GM19395 (cell line): ENCODE data around the gene TRAF2.

ENCODE experiments used
- ATAC-seq: cut with Tn5 transposase; IDR thresholded peaks from one replicate; pipeline ENCODE4 v1.9.1; 2021; ENCODE audit warnings: mild to moderate bottlenecking, moderate library complexity; ENCODE audit not compliant: unreplicated experiment

TRAF2 gene

DNA sequence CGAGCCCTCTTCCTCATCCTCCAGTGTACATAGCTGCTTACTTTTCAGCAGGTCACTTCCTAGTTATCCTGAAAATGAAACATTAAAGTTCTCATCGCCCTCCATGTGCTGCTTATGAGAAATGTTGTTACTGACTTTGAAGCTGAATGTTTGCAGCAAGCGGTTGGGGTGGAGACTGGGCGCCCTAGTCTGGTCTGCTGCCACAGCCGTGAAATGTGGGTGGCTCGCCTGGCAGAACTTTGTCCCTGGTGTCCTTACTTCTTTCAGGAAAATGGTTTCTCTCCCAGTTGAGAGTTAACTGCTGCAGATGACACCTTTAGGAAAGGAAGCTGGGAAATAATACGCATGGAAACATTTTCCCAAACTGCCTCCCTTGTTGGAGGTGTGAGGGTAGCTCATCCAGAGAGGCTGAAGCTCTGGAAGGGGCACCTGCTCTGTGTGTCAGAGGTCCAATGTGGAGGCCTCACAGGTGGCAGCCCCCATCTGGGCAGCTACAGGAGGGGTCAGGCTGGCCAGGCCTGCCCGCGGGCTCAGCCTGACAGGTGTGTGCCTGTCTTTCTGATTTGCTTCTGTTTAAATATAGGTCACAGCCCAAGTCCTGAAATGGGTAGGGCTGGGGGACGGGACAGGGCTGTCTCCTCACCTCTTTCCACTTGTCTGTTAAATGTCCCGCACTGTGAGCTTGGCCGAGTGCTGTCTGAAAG lies 24.0 kb downstream of the TRAF2 start:
- ATAC-seq = no peak

DNA sequence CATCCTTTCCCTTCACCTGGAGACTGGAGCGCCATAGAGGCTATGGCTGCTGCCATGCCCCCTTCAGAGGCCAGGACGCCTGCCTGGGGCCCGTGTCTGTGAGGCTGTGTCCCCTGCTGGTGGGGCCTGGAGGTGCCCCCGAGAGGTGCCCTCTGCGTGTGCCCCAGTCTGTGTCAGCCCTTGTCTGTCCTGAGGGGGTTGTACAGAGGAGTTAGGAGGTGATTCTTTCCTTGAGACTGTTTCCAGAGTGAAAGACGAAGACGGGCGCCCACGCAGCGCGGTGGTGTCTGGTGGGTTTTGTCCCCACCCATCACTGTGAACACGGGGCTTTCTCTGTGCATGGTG lies 24.6 kb downstream of the TRAF2 start:
- no peak for ATAC-seq

DNA sequence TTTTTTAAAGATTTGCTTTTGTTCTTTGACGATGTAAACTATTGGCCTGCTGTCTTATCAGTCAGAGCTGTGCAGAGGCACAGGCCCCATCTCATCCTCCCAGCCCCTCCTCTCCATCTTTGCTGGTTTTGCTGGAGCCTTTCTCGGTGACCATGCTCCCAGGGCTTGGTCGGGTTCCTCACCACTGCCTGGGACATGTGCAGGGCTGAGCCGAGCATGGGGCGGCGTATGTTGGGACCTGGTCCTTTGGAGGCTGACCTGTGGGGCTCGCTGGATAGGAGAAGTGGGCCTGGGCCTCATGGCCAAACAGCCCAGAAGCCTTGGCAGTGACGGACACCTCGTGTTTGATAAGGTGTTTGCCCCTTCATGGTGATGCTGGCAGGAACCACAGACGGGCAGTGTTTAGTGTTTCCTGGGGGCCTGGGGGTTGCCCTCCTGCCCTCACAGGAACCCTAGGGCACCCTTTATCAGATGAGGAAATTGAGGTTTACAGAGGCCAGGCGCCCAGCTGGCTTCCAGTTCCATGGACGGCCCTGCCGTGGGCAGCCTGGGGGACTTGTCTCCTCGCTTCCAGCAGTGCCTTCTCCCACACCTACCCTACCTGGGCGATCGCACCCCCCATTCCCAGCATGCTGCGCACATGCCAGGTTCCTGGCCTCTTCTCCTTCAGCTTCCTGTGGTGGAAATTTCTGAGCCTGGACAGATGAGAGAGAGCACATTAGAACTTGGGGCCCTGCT lies 27.6 kb downstream of the TRAF2 start:
- ATAC-seq = no peak

DNA sequence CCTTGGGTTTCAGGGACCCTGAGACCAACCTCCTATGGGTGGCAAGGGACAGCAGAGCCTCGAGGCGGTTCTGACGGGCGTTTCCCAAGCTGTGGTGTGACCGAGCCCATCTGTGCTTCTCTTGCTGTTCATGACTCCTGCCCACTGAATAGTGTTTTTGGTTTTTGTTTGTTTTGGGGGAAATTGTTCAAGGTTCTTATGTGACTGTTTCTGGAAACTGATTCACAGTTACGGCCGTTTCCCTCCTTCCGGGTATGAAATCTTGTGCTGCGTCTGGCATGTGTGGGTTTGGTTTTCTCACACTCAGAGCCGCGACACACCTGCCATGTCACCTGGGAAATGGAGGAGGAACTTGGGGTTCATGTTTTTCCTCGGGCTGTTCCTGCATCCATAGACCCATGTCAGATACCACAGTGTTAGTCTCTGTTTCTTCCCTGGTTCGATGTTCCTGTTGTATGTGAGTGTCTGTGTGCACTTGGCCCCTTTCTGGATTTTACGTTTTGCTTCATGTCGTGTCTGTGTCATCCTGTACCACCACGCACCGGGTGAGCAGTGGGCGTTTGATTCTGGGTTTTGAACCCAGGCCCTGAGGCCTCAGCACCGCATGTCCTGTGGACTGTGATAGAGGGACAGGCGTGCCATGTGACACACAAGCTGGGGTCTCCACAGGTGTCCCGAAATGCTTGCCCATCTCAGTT lies 29.5 kb downstream of the TRAF2 start:
- no peak for ATAC-seq

DNA sequence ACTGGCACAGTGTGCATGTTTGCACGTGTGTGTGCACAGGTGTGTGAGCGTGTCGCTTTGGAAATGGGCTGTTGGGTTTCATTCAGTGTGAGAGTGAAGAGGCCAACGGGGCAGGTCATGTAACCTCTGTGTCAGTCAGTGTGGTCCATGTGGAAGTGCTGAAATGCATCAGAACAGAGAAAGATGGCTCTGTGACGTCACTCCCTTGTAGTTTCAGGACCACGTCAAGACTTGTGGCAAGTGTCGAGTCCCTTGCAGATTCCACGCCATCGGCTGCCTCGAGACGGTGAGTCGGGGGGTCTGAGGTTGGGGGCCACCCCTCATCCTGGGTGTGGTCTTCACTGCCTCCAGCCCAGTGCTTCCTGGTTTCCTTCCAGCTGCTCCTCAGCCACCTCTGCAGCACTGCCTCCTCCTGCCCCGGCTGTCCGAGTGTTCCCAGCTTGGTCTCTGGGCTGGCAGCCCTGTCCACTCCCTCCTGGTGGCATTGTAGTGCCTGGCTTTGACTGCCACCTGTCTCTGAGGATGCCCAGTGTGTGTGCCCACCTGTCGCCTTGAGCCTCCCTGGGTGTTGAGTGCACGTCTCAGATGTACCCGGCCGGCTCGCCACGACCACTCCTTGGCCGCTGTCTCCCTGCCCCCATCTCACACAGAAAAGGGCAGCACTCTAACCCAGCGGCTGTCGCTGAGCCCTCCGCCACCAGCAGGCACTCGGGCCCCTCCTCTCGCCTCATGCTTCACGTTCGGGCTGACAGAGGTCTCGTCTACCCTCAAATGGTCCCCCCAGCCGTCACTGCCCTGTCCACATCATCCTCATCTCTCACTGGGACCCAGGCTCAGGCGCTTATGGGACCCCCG lies 30.2 kb downstream of the TRAF2 start:
- ATAC-seq = no peak

DNA sequence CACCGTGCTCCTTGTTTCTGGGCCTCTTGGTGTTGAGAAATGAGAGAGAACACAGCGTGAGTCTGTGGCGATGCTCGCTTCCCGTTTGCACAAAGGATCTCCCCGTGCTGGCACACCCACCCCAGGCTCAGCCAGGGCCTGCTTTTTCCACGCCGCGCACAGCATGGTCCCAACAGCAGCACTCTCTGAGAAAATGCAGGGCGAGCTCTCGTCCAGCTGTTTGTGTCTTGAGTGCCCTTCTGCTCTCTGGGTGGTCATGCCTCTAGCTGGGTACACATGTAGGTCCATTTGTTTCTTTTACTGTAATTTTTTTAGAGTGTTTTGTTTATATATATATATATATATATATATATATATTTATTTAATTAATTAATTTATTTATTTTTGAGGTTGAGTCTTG lies 31.6 kb downstream of the TRAF2 start:
- ATAC-seq = no peak

DNA sequence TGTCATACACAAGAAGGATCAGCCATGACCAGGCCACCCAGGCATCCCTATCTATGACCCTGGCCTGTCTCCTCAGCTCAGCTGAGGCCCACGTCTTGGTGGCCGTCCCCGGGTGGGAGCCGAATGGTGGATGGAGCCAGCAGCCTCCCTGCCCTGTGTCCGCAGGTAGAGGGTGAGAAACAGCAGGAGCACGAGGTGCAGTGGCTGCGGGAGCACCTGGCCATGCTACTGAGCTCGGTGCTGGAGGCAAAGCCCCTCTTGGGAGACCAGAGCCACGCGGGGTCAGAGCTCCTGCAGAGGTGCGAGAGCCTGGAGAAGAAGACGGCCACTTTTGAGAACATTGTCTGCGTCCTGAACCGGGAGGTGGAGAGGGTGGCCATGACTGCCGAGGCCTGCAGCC lies 33.8 kb downstream of the TRAF2 start:
- no peak for ATAC-seq

DNA sequence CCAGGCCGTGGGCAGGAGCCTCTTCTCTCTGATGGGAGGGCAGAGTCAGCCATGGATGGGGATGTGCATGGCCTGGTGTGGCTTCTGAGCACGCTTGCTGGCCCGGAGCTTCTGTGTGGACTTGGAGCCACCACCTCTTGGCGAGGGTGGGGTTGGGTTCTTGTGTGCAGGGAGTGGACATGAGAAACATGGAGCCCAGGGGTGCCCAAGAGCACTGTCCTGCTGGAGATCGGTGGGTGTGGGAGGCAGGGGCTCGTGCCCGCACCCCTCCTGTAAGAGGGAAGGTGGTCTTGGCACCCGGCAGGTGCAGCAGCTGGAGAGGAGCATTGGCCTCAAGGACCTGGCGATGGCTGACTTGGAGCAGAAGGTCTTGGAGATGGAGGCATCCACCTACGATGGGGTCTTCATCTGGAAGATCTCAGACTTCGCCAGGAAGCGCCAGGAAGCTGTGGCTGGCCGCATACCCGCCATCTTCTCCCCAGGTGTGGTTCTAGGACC lies 34.5 kb downstream of the TRAF2 start:
- ATAC-seq = no peak

DNA sequence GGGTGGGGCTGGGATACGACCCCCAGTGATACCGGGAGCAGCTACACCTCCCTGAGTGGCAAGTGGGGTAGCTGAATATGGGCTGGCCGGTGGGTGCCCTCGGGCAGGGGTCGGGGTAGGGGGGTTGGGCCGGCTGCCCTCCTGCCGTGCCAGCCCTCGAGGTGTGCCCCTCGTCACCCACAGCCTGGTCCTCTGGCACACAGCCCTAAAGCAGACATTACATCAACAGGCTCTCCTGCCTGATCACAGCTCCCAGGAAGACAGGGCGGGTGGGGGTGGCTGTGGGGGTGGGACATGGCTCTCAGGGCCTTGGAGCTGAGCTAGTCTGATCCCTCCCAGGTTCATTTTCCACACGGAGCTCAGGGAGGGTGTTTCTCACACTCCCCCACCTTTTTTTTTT lies 35.0 kb downstream of the TRAF2 start:
- ATAC-seq = no peak

DNA sequence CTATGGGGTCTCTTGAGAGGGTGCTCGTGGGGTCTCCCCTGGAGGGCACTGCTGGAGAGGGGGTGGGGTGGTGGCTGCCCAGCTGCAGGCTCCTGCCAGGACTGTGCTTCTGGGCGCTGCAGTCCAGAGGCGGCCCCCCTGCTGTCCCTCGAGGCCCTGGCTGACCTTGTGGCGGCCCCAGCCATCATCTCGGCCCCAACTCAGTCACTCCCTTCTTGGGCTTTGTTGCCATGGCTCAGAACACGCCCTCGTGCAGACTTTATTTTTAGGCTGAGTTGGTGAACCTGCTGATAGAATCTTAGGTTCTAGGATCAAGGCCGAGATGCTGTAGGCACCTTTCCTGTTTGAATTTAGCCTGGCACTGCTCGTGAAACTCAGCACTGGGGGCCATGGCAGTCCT lies 35.4 kb downstream of the TRAF2 start:
- ATAC-seq = no peak

DNA sequence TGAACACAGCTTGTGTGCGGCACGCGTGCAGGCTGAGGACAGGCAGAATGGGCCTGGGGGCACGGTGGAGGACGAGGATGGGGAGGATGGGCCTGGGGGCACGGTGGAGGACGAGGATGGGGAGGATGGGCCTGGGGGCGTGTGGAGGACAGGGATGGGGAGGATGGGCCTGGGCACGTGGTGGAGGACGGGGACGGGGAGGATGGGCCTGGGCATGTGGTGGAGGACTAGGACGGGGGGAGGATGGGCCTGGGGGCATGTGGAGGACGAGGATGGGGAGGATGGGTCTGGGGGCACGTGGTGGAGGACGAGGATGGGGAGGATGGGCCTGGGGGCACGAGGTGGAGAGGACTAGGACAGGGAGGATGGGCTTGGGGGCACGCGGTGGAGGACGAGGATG lies 36.2 kb downstream of the TRAF2 start:
- ATAC-seq = no peak

DNA sequence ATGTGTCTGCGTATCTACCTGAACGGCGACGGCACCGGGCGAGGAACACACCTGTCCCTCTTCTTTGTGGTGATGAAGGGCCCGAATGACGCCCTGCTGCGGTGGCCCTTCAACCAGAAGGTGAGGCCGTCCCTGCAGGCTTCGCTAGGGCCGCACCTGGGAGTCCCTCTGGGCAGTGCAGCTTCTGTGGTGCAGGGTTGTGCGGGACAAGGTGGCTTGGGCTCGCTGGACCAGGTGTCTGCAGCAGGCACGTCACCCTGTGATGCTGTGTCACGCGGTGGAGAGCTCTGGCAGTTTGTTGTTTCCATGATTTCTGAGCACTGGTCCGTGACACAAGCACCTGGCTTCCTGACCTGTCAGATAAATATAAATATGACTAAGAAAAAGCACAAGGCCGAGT lies 37.6 kb downstream of the TRAF2 start:
- ATAC-seq = no peak

DNA sequence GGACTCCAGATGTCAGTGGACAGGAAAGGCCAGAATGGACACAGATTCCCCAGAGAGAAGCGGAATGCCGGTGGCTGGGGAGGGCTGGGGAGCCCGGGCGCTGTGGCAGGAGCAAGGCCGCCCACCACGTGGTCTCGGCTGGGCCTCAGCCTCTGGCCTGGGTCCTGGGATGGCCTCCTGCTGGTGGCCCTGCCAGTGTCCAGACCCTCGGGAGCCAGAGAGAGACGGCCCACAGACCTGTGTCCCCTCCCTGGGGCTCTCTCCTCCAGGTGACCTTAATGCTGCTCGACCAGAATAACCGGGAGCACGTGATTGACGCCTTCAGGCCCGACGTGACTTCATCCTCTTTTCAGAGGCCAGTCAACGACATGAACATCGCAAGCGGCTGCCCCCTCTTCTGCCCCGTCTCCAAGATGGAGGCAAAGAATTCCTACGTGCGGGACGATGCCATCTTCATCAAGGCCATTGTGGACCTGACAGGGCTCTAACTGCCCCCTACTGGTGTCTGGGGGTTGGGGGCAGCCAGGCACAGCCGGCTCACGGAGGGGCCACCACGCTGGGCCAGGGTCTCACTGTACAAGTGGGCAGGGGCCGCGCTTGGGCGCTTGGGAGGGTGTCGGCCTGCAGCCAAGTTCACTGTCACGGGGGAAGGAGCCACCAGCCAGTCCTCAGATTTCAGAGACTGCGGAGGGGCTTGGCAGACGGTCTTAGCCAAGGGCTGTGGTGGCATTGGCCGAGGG lies 39.3 kb downstream of the TRAF2 start:
- no peak for ATAC-seq

DNA sequence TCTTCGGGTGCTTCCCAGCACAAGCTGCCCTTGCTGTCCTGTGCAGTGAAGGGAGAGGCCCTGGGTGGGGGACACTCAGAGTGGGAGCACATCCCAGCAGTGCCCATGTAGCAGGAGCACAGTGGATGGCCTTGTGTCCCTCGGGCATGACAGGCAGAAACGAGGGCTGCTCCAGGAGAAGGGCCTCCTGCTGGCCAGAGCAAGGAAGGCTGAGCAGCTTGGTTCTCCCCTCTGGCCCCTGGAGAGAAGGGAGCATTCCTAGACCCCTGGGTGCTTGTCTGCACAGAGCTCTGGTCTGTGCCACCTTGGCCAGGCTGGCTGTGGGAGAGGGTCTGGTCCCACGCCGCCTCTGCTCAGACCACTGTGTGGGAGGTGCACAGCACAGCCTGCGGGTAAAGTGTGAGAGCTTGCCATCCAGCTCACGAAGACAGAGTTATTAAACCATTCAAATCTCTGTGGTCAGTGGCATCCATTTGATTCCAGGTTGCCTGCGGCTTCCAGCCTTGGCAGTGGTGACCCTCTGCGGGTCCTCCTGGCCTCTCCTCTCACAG lies 39.9 kb downstream of the TRAF2 start:
- ATAC-seq = no peak

DNA sequence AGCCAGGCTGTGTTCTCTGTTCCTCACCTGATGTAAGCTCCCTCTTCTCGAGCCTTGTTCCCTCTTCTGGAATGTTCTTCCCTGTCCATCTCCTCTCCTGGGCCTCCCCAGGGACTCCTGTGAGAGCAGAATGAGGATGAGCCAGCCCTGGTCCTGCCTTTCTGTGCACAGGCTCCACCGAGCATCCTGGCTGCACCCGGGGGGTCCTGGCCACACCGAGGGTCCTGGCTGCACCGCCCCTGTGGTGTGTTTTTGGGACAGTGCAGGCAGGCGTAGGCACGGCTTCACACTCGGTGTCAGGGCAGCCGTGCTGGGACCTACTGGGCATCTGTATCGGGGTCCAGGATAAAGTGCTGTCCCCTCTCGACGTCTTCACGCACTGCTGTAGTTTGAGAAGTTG lies 40.4 kb downstream of the TRAF2 start:
- ATAC-seq = no peak

DNA sequence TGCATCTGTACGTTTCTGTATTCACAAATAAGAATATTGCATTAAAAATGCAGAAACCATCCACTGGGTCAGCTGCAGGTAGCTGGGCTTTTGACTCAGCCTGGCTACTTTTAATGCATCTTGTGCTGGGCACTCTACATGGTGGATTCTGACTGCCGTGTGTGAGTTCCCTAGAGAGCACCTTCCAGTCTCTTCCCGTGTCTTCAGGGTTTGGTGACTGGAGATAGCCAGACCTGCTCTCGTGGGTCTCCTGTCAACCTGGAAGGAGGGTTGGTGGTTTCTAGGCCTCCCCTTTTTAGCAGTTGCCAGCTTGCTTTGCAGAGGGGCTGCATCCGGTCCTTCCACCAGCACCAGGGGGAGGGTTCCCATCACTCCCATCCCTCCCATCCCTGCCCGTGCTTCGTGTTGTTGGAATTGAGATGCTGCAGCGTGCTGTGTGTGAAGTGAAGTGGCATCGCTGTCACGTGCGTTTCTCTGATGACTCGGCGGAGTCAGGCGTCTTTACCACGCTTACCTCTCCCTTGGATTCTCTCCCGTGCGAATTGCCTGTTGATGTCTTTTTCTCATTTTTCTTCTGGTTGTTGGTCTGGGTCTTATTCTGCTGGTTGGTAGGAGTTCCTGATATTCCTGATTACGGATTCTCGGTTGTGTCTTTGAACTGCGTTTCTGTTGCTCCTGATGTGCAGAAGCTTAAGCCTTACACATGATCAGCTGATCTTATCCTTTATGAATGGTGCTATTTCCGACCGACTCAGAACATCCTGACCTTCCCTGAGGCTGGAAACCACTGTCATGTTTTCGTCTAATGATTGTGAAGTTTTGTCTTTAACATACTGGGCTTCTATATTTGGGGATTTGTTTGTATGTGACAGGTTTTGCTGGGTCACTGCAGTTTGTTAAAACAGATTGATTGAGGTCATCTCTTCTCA lies 41.3 kb downstream of the TRAF2 start:
- ATAC-seq = no peak

DNA sequence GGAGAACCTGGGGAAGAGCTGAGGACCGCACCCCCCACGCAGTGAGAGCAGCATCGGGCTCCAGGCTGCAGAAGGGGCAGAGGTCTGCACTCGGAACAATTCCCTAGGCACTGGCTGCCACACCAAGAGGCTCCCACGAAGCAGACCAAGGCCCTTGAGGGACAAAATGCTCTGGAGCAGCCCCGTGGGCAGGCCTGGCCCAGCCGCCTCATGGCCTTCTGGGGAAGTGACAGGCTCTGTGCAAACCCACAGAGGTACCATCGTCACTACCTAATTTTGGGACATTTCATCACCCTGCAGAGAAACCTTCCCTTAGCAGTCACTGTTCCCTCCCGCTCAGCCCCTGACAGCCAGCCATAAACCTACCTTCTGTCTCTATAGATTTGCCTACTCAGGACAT lies 42.3 kb downstream of the TRAF2 start:
- ATAC-seq = no peak

DNA sequence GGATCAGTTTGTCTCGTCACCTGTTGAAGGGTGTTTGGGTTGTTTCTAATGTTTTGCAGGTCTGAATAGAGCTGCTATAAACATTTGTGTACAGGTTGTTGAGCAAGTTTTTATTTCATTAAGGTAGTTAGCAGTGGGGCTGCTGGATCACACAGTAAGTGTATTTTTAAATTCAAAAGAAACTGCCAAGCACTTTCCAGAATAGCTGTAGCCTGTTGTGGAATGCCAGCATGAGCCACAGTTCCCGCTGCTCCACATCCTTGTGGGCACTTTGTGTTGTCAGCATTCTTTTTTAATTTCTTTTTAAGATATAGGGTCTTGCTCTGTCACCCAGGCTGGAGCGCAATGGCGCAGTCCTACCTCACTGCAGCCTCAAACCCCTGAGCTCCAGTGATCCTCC lies 43.7 kb downstream of the TRAF2 start:
- ATAC-seq = no peak

DNA sequence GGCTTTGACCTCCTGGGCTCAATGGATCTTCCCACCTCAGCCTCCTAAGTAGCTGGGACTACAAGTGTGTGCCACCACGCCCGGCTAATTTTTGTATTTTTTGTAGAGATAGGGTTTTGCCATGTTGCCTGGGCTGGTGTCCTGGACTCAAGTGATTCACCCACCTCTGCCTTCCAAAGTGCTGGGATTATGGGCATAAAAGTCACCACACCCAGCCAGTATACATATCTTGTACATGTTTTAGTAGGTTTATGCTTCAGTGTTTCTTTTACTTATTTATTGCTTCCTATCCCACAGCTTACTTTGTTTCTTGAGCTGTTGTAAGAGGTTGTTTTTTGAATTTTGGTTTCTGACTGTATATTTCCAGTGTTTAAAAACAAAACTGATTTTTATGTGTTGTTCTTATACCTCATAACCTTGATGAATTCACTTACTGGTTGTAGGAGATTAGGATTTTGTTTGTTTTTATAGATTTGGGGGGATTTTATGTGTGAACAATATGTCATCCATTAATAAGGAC lies 45.4 kb downstream of the TRAF2 start:
- ATAC-seq = no peak
